ENCODE data around the gene CEACAM3.

DNA sequence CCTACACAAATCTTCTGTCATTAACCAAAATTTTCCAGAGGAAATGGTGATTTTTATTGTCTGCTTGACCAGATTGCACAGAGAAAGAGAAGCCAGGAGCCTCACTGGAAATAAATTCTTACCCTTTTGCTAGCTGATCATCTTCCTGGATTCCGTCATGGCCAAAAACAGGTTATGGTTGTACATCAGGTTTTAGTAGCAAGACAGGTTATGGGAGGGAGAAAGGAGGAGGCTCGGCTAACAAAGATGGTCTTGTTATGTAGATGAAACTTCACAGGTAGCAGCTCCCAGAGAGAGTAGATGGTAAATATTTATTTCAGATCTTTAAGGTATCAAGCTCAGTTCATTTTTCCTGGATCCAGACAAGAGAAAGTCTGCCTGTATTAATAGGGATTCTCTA is 19.7 kb upstream of the CEACAM3 start:
- no peak for TF ChIP-seq EZH2 (IDR thresholded peaks at IDR 0.05; ENCODE audit: low read depth)
- TF ChIP-seq, protein P1, sequence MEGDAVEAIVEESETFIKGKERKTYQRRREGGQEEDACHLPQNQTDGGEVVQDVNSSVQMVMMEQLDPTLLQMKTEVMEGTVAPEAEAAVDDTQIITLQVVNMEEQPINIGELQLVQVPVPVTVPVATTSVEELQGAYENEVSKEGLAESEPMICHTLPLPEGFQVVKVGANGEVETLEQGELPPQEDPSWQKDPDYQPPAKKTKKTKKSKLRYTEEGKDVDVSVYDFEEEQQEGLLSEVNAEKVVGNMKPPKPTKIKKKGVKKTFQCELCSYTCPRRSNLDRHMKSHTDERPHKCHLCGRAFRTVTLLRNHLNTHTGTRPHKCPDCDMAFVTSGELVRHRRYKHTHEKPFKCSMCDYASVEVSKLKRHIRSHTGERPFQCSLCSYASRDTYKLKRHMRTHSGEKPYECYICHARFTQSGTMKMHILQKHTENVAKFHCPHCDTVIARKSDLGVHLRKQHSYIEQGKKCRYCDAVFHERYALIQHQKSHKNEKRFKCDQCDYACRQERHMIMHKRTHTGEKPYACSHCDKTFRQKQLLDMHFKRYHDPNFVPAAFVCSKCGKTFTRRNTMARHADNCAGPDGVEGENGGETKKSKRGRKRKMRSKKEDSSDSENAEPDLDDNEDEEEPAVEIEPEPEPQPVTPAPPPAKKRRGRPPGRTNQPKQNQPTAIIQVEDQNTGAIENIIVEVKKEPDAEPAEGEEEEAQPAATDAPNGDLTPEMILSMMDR (conservative IDR thresholded peaks at IDR 0.05): no peak
